ENCODE results near the gene MAPK6. TPM values are rescaled to one million over a fixed set of nuclear protein-coding genes. Genes with fewer than 3 reads are reported as not detected.

Gene MAPK6
- polyA plus RNA-seq, 3 donors, result 8.6 to 11.0 (median 10.2) TPM

GRCh38 chr15:52005748-52006701 lies 13.0 kb upstream of the MAPK6 start:
- H3K27ac Mint-ChIP-seq, result peak overlapping the region in 1 of 7 donors; percentile 24
- H3K36me3 Mint-ChIP-seq, result no peaks in the 10 kb centered on the region
- Histone ChIP-seq H2AFZ (ENCODE audit: insufficient read depth, low read depth, low read length, poor library complexity, severe bottlenecking) (no peak overlapping the region), H3K4me1 (ENCODE audit: control insufficient read depth in 1 of 2, insufficient read depth in 2 of 2, low read length in 2 of 2) (peaks cover 14 to 22% of the 10 kb centered on the region in 2 donors), H3K27me3 (ENCODE audit: control insufficient read depth in 2 of 2, insufficient read depth in 2 of 2, low read length in 2 of 2) (no peaks in the 10 kb centered on the region), H3K4me2 (replicated peaks; ENCODE audit: extremely low read depth, low read length, poor library complexity, severe bottlenecking) (no peak overlapping the region), H3K79me2 (ENCODE audit: insufficient read depth, low read length) (no peaks in the 10 kb centered on the region), H3K27ac (ENCODE audit: low read depth in 1 of 2, low read length in 2 of 2) (no peak overlapping the region), H3K4me3 (replicated peaks in 1 of 3; ENCODE audit: low read depth in 2 of 3, low read length in 3 of 3) (no peak overlapping the region), H3K9me3 (replicated peaks in 1 of 2; ENCODE audit: control insufficient read depth in 1 of 2, insufficient read depth in 1 of 2, low read length in 2 of 2) (no peaks in the 10 kb centered on the region), H3K36me3 (replicated peaks in 1 of 2; ENCODE audit: control insufficient read depth in 1 of 2, insufficient read depth in 2 of 2, low read length in 2 of 2) (no peaks in the 10 kb centered on the region), H4K20me1 (ENCODE audit: insufficient read depth, low read length) (no peaks in the 10 kb centered on the region), H3K9ac (ENCODE audit: insufficient read depth, low read length, poor library complexity, severe bottlenecking) (no peak overlapping the region)
- TF ChIP-seq, protein P1, sequence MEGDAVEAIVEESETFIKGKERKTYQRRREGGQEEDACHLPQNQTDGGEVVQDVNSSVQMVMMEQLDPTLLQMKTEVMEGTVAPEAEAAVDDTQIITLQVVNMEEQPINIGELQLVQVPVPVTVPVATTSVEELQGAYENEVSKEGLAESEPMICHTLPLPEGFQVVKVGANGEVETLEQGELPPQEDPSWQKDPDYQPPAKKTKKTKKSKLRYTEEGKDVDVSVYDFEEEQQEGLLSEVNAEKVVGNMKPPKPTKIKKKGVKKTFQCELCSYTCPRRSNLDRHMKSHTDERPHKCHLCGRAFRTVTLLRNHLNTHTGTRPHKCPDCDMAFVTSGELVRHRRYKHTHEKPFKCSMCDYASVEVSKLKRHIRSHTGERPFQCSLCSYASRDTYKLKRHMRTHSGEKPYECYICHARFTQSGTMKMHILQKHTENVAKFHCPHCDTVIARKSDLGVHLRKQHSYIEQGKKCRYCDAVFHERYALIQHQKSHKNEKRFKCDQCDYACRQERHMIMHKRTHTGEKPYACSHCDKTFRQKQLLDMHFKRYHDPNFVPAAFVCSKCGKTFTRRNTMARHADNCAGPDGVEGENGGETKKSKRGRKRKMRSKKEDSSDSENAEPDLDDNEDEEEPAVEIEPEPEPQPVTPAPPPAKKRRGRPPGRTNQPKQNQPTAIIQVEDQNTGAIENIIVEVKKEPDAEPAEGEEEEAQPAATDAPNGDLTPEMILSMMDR (IDR thresholded peaks at IDR 0.05), result no peak
- peaks cover 19% of the 10 kb centered on the region for H3K4me1 Mint-ChIP-seq
- peaks cover 1 to 3% (median 2%) of the 10 kb centered on the region in 3 donors for H3K27me3 Mint-ChIP-seq (ENCODE audit: low read depth in 3 of 3)
- no peak overlapping the region for H3K4me3 Mint-ChIP-seq
- intact Hi-C loops (cut with micrococcal nuclease), result no loop called here
- peak in 1 of 3 donors; percentile 55 for DNase-seq
- H3K9me3 Mint-ChIP-seq, result peaks cover 0 to 6% (median 2%) of the 10 kb centered on the region in 7 donors
- 88% methylated on average over 1 of the region's 5 CpGs for WGBS (ENCODE audit: insufficient coverage)

DNA sequence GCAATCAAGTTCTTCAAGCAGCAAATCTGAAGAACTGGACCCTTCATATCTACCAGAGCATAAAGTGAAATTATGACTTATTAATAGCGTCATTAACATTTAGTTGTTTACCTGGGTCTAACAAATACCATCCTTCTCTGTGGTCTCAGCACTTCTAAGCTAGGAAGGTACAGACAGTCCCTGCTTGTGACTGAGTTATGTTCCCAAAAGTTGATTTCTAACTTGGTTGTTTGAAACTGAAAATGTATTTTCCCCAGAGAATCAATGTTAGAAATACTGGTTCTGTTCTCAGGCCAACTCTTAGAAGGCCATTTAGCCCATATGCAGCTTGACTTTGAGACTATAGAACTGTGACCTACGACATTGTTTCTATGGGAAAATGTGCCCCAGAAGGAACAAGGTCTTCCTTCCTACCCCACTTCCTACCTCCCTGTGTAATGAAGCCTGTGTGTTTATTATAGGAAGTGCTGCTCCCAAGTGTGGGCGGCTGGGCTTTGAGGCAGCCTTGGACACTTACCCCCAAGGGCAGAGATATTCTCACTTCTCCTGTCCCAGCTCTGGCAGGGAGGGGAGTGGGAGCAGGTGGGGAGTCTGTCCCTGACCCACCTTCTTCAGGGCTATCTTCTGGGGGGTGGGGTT lies 12.2 kb upstream of the MAPK6 start:
- WGBS (ENCODE audit: insufficient coverage), result no CpG with 5 or more reads among the region's 3 CpGs
- DNase-seq, result no peak
- Mint-ChIP-seq H3K4me3 (no peak overlapping the region), H3K36me3 (no peaks in the 10 kb centered on the region), H3K27ac (peak overlapping the region in 1 of 7 donors; percentile 24), H3K27me3 (ENCODE audit: low read depth in 3 of 3) (peaks cover 0 to 3% (median 1%) of the 10 kb centered on the region in 3 donors), H3K4me1 (peaks cover 19% of the 10 kb centered on the region), H3K9me3 (peaks cover 0 to 6% (median 2%) of the 10 kb centered on the region in 7 donors)
- Histone ChIP-seq H3K4me1 (ENCODE audit: control insufficient read depth in 1 of 2, insufficient read depth in 2 of 2, low read length in 2 of 2) (peaks cover 14 to 22% of the 10 kb centered on the region in 2 donors), H3K4me3 (replicated peaks in 1 of 3; ENCODE audit: low read depth in 2 of 3, low read length in 3 of 3) (no peak overlapping the region), H3K27ac (ENCODE audit: low read depth in 1 of 2, low read length in 2 of 2) (no peak overlapping the region), H3K9me3 (replicated peaks in 1 of 2; ENCODE audit: control insufficient read depth in 1 of 2, insufficient read depth in 1 of 2, low read length in 2 of 2) (no peaks in the 10 kb centered on the region), H4K20me1 (ENCODE audit: insufficient read depth, low read length) (no peaks in the 10 kb centered on the region), H3K4me2 (replicated peaks; ENCODE audit: extremely low read depth, low read length, poor library complexity, severe bottlenecking) (no peak overlapping the region), H3K79me2 (ENCODE audit: insufficient read depth, low read length) (no peaks in the 10 kb centered on the region), H3K36me3 (replicated peaks in 1 of 2; ENCODE audit: control insufficient read depth in 1 of 2, insufficient read depth in 2 of 2, low read length in 2 of 2) (no peaks in the 10 kb centered on the region), H3K27me3 (ENCODE audit: control insufficient read depth in 2 of 2, insufficient read depth in 2 of 2, low read length in 2 of 2) (no peaks in the 10 kb centered on the region), H3K9ac (ENCODE audit: insufficient read depth, low read length, poor library complexity, severe bottlenecking) (no peak overlapping the region), H2AFZ (ENCODE audit: insufficient read depth, low read depth, low read length, poor library complexity, severe bottlenecking) (no peak overlapping the region)
- intact Hi-C loops (cut with micrococcal nuclease), result no loop called here
- TF ChIP-seq, protein P1 (IDR thresholded peaks at IDR 0.05), result no peak

Data from CD14-positive monocyte (primary cell).